ENCODE data around the gene TREM1.
A peak's percentile ranks its signal among the peaks of the same experiment; 100 is the strongest.
"Not testable (repeated sequence)": the region's sequence is repeated elsewhere in the genome, so short reads cannot be mapped to it uniquely, and the experiment has no call there.

TREM1 gene

GRCh38 chr6:41255110-41255509 lies 31.4 kb downstream of the TREM1 start:
- H3K4me3 ChIP-seq (ENCODE audit: low read depth, low read length) = no peak overlapping the region
- DNase-seq (ENCODE audit: low read depth) = no peak
- no peak for TF ChIP-seq CTCF (IDR thresholded peaks at IDR 0.05; ENCODE audit: insufficient read depth, low read depth, low read length, missing control alignments)

- no peak for TF ChIP-seq CTCF (IDR thresholded peaks at IDR 0.05; ENCODE audit: insufficient read depth, low read depth, low read length, missing control alignments)
- no peak for DNase-seq (ENCODE audit: low read depth)
- no peak overlapping the region for H3K4me3 ChIP-seq (ENCODE audit: low read depth, low read length)
These were observed 33.9 kb downstream of the TREM1 start for GRCh38 chr6:41252401-41253169.

DNA sequence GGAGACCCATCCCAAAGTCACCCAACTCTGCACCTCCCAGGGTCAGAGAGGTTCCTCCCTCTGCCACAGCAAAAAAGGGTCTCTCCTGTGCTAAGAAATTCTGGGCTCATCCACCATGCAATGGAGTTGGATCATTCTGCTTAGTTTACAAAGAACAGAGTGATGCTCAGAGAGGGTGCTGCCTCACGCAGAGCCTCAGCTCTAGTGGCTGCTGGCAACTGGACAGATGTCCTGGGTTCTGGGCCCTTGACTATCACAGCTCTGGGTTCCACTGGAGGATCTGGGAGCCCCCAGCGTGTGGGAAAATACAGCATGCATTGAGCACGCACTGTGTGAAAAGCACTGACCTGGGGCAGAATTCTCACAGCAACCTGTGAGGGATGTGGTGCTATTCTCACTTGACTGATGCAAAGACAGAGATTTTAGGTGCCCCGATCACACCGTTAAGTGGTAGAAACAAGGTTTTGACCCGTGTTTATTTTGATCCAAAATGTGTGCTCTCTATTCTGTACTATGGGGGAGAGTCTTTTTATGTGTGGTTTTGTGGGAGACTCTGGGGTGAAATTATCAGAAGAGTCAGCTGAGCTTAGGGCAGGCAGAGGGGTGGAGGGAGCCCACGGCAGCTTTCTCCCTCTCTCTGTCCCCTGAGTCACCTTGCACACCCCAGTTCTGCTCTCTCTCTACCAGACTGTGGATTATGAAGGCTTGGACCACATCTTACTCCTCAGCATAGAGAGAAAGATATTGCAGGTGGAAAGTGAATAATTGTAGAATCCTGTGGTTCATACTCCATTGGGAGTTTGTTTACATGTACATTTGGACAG lies 38.4 kb downstream of the TREM1 start:
- peak; percentile 27 for DNase-seq (ENCODE audit: low read depth)
- no peak for TF ChIP-seq CTCF (IDR thresholded peaks at IDR 0.05; ENCODE audit: insufficient read depth, low read depth, low read length, missing control alignments)
- H3K4me3 ChIP-seq (ENCODE audit: low read depth, low read length) = no peak overlapping the region

- no peak for DNase-seq (ENCODE audit: low read depth)
- no peak for TF ChIP-seq CTCF (IDR thresholded peaks at IDR 0.05; ENCODE audit: insufficient read depth, low read depth, low read length, missing control alignments)
- no peak overlapping the region for H3K4me3 ChIP-seq (ENCODE audit: low read depth, low read length)
These were observed 39.1 kb downstream of the TREM1 start for GRCh38 chr6:41247288-41247865.

- not testable (repeated sequence) for DNase-seq (ENCODE audit: low read depth); H3K4me3 ChIP-seq (ENCODE audit: low read depth, low read length)
These were observed 40.0 kb downstream of the TREM1 start for GRCh38 chr6:41246529-41246928.

- H3K4me3 ChIP-seq (ENCODE audit: low read depth, low read length) = no peak overlapping the region
- no peak for TF ChIP-seq CTCF (IDR thresholded peaks at IDR 0.05; ENCODE audit: insufficient read depth, low read depth, low read length, missing control alignments)
- no peak for DNase-seq (ENCODE audit: low read depth)
These were observed 46.9 kb downstream of the TREM1 start for GRCh38 chr6:41239467-41240159.

- H3K4me3 ChIP-seq (ENCODE audit: low read depth, low read length) = no peak overlapping the region
- DNase-seq (ENCODE audit: low read depth) = no peak
- no peak for TF ChIP-seq CTCF (IDR thresholded peaks at IDR 0.05; ENCODE audit: insufficient read depth, low read depth, low read length, missing control alignments)
These were observed 49.4 kb downstream of the TREM1 start for GRCh38 chr6:41237128-41237527.

Data from GM12865 (cell line).